Non-pigmented ciliary epithelial cell (primary cell): ENCODE results near the gene MPPED1.

Experiments used
- DNase-seq: peaks from one replicate; pipeline ENCODE4 v3.0.0-alpha.2; 2010; ENCODE audit warnings: low read depth

MPPED1 gene

DNA sequence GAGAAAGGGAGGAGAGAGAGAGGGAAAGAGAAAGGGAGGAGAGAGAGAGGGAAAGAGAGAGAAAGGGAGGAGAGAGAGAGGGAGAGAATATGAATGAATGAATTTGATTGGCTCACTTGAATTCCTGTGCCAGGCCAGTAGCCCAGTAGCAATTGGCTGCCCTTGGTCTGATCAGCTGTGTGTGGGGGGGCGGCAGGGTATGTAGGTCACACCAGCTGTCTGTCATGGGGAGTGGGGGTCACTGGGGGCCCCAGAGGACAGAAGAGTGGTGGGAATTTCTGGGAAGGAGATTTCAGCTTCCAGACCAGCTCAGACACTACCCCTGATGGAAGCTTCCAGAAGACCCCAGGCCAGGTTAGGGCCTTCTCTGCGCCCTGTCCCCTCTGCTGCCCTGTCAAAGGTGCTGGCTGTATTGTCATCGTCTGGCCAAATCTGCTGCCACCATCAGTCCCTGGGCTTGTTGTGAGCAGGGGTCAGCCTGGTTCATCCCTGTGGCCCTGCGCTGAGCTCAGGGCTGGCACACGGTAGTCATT, 21.1 kb downstream of the MPPED1 start:
- DNase-seq = no peak

DNA sequence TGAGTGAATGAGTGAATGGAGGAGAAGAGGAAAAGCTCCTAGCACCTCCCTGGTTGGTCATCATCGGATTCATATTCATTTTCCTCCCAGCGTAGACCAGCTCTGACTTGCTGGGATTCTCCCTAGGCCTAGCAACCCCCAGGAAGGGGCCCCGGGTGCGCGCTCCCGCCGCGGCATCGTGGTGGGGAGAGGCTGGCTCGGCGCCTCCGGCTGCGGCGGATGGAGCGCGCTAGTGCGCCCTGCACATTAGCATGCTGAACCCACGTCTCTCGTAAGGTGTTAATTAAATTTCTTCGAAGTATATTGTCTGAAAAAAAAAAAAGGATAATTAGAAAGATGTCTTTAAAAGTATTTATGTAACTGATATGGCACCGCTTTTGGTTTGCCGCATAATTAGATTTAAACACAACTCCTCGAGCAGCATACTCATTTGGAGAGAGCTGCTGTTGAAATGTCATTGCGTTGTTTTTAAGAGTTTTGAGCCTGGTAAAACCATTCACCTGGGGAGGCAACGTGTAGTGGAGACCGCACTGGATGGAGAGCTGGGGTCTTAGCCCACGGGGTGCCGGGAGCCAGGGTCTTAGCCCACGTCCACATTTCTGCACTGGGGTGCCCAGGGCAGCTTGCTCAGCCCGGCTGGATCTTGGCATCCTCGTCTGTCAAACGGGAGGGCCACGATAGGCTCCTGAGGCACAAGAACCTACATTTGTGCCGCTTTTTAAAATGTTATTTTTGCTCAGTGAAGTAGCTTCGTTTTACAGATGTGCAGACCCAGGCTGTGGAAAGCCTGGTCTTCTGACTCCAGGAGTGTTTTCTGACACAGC, 21.8 kb downstream of the MPPED1 start:
- no peak for DNase-seq

DNA sequence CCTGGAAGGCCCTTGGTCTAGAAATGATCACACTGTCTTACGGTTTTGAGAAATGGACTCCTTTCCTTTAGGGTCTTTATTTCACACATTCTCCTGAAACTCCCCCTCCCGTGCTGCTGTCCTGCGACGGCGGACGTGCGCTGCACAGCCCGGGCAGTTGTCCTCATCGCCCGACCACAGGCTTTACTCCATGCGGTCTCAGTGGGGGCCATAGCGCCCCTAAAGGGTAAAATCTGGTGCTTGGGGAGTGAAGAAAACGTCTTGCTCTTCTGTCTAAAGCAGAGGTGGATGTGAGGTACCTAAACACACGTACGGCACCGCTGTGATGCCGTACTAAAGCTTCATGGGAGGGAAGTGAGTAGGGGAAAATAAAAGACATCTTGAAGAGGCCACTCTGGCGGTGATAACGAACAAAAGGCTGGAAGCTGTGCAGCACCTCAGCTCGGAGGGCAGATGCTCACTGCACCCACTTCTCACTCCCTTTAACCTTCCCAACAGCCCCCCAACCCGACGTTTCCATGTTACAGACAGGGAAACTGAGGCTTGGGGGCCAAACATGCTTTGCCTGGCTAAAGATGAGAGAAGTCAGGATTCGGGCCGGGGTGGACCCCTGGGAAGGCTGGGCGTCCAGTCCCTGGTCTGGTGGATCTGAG, 22.6 kb downstream of the MPPED1 start:
- DNase-seq = no peak

DNA sequence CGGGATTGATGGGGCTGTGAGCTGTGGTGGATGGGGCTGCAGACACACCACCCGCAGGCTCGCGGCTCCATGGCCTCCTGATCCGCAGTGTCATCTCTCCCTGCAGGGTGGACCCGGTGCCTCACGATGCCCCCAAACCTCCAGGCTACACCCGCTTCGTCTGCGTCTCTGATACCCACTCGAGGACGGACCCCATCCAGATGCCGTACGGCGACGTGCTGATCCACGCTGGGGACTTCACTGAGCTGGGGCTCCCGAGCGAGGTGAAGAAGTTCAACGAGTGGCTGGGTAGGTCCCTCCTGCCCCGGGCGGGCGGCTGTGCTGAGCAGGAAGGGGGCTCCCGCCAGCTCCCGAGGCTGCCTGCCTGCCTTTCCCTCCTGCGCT, 23.1 kb downstream of the MPPED1 start:
- no peak for DNase-seq

DNA sequence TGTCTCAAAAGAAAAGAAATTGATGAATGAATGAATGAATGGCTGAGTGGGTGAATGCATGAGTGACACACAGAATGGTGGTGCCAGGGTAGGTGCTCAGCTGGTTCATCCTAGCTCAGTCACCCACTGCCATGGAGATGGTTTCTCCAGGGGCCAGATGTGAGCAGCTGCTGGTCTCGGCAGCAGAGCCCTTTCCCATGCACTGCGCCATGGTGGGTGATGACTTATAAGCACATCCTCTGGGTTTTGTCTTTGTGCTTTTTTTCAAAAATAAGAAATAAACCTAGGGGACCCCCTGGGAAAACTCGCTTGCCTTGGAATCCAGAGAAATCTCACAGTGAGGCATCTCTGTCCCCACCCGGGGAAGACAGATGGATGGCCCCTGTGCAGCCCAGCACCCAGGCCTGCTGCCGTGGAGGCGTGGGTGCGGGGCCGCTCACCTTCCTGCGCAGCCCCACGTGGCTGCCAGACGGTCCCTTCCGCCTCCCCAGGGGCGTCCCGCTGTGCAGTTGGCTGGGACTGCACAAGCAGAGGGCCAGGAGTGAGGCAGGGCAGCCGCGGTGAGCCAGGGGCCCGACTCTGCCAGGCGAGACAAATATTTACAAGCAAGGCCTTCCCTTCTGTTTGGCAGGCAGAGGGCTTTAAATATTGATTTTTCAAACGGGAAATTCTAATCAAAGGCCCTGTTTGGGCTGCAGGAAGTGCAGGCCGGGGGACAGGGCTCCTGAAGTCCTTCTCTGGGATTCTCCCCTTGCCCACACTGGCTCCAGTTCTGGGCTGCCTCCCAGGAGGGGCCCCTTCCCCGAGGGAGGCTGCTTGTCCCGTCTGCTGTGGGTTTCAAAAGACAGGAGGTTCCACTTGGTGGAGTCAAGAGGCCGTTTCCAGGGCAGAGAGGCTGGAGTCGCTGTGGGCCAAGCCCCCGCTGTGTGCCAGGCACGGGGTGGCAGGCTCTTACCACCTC, 24.3 kb downstream of the MPPED1 start:
- no peak for DNase-seq

DNA sequence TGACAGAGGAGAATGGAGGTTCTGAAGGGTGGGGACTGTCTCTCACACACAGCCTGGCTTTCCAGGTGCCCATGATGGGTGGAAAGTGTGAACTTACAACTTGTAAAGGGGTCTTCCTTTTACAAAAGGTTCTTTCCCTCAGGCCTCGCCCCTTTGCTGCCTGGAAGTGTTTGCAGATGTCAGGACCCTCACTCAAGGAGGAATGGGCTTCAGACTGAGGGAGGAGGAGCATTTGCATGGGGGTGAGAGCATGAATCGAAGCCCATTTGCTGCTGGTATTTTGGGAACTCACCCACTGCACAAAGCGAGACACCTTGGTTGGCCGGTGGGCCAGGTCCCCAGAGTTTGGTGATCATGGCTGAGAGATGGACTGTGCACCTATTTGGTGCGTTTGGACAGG, 25.1 kb downstream of the MPPED1 start:
- no peak for DNase-seq

DNA sequence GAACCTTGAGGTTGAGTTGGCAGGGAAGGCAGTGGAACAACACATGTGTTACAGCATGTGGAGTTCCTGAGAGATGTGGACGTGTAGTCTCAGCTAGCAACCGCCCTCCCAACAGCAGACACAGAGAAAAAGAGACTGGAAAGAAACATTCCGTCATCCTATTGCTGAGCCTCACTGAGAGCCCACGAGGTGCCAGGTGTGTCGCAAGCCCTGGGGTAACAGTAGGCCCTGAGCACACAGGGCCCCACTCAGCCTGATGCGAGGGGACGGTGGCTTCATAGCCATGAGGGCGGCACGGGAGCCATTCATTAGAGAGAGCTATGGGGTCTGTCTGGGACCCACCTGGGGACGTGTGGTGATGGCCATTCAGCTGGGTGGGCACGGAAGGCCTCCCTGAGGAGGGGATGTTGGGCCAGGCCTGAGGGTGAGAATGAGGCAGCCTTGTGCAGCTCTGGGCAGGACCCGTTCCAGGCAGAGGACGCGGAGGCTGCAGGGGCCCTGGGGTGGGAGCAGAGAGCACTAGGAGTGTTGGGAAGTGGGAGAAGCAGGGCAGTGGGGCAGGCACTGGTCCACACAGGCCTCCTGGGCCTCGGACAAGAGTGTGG, 26.2 kb downstream of the MPPED1 start:
- no peak for DNase-seq

DNA sequence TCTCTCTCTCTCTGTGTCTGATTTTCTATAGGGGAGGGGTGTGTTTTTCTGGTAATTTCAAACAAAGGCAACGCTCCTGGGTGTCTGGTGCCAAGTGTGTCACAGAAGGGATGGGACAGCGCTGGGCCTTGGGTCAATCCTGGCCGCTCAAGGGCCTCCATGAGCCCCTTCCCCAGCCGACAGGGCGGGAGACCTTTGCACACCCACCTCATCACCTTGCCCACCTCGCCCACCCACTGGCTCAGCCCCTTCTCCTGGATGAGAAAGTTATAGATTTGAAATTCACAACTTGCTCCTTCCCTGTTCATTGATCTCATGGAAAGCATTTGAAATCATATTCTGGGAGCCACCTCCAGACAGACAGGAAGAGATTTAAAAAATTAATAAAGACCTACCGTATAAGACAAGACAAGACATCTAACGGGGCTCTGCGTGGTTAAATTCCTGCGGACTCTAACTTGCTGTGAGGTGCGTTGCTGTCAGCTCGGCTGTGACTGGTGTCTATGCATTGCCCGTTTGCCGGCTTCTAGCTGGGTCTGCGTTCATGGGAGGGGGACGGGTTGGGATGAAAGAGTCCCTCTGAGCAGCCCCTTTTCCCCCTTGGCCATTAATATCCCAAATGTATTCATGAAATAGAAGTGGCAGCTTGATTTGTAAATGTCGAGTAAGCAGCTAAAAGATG, 27.0 kb downstream of the MPPED1 start:
- DNase-seq = no peak

DNA sequence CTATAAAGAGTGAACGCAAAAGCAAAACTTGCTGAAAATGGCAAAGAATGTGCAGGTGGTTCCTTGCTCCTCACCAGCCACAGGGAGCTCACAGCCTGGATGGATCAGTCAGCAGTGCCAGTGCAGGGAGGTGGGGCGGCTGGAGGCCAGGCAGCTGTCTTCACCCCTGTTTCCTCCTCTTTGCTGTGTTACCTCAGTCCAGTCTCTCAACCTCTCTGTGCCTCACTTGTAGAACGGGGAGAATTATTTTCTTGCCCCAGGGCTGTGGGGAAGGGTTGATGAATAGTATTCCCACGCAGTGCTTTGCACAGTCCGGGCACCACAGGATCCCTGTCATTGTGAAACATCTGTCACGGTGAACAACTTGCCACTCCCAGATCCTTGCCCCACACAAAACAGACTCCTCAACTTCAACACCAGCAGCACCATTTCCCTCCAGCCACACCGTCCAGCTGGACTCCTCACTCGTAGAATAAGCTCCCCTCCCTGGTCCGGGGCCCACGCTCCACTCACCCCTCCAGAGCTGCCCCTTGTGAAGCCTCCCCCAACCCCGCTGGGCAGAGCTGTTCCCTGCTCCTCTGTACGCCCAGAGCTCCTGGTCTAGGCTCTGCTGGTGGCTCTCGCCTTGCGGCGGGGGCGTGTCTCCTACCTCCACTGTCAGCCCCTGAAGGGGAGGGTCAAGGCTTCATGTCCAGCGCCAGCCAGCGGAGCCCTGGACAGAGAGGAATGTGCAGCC, 27.7 kb downstream of the MPPED1 start:
- no peak for DNase-seq

DNA sequence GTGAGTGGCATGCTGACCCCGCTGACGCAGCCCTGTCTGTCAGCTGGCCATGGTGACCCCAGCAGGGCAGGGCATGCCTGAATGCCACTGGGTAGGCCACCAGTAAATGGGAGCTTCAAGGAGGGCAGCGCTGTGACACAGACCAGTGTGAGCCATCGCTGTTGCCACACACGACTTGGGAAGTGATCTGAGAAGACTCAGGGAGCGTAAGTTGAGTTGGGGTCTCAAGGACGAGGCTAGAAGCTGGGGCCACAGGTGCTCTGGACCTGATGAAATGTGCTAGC, 28.2 kb downstream of the MPPED1 start:
- no peak for DNase-seq

DNA sequence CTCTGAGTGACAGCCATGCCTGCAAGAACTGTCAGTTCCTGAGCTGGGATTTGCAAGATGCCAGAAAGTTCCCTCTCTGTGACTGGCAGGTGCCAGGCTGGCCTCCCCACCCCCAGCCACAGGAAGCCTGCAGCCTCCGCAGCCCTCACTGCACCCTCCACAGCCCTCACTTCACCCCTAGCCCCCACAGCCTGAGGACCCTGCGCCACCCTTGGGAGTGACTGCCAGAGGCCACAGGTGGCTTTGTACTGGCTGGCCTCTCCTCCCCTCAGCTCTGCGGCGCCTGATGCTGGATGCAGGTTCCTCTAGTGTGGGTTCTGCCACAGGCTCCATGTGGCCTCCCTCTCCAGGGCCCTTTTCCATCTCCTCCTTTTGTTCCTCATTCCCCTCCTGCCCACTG, 28.7 kb downstream of the MPPED1 start:
- no peak for DNase-seq

DNA sequence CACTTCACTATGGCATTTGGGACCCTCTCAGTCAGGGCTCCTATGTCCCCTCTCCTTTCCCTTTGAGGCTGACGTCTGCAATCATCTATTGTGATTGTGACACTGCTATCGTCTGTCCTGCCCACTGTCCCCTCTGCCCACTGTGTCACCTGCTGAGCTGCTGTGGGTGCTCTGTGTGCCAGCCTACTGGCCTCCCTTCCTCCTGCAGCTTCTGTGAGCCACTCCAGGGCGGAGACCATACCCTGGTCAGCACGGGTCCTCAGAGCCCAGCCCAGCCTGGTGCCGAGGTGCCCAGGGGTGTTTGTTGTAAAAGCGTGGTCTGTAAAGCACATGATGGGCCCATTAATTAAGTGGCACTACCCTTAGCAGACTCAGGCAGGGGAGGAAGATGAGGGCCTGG, 29.4 kb downstream of the MPPED1 start:
- no peak for DNase-seq

DNA sequence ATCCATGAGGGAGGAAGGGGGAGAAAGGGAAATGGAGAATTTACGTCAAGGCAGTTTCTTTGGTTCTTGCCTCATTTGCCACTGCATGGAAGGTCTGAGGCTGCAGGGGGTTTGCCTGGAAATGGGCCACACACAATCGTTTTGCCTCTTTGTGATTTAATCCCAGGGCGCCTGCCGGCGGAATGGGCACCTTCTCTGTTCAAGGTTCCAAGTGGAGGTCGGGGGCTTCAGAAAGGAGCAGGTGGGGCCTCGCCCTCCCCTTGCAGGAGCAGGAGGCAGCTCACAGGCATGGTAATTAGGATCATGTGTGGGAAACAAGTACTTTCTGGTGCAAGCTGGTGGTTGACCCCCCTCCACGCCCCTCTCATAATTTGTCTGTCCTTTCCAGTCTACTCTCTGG, 29.9 kb downstream of the MPPED1 start:
- no peak for DNase-seq

DNA sequence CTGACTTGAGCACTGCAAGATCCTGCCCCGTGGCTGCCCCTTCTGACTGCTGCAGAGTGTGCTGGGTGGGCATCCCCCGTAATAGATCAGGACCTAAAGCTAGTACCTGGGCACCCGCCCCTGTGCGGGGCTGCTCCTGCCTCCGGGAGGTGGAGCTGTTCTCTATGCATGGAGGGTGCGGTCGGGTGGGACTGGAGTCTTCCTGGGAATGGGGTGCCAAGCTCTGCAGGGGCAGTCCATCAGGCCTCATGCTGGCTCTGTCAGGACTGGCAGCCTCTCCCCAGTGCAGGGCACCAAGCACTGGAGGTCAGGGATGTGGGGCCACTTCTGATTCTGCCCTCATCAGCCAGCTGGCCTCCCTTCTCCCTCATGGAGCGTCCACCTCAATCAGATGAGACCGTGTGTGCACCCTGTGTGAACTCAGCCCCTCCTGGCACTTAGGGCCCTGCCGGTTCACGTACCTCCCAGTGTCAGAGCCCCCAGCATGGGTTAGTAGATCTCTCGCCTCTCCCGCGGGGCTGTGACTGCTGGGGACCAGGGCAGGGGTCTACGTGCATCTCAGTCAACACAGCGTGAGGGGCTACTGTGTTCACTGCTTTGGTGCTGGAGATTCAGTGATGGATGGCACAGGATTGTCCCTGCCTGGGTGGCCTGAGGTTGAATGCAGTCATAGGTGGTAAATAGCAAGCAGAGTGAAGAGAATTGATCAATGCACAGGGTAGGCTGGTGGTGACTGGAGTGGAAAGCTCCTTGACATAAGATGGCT, 30.8 kb downstream of the MPPED1 start:
- no peak for DNase-seq

DNA sequence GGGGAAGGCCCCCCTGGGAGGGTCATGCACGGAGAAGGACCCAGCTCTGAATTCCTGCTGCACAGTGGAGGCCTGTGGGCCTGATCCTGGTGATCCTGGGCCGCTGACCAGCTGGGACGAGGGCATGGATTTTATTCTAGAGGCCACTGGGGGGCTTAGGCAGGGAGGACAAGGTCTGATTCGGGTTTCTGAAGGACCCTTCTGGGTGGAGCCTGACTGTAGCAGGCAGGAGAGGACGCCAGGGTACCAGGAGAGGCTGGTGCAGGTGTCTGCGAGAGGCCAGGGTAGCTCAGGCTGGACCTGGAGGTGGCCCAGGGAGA, 31.3 kb downstream of the MPPED1 start:
- no peak for DNase-seq

DNA sequence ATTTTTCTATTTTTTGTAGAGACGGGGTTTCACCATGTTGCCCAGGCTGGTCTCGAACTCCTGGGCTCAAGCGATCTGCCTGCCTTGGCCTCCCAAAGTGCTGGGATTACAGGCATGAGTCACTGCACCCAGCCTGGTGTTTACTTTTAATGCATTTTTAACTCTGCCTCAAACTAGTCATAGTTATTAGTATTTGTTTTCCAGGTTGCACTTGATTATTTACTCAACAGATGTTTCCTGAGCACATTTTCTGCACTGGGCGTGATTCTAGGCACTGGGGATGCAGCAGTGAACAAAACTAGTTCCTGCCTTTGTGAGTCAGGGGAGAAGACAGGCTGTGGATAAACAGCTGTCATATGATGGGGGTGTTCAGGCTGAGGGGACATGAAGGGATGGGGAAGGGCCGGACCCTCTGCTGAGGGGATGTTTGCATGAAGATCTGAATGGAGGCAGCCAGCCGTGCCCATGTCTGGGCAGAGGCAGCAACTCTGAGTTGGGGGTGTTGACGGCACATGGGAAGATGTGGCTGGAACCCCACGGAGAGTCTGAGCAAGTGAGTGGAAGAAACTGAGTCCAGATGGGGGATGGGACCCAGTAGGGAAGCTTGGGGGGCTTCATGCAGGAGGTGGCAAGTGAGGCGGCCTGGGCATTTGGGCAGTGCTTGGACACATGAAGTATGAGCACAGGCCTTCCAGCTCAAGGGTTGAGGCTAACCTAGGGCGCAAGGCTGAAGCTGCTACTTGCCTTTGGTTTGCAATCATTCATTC, 34.4 kb downstream of the MPPED1 start:
- DNase-seq = no peak

DNA sequence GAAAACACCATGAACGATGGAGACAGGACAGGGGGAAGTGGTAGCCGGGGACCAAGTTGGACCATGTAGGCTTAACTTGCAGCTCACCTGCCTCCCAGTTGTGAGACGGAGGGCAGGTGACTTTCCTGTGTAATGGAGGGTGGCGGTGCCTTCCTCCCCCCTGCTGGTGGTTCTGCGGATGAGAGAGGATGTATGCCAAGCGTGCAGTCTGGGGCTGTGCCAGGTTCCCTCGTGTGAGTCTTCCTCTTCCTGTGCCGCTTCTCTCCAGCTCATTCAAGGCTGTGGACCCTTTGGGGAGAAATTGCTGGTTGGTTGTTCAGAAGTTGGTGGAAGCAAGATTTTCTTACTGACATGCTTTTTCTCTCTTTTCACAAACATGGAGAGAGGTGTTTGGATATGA, 35.1 kb downstream of the MPPED1 start:
- DNase-seq = no peak

DNA sequence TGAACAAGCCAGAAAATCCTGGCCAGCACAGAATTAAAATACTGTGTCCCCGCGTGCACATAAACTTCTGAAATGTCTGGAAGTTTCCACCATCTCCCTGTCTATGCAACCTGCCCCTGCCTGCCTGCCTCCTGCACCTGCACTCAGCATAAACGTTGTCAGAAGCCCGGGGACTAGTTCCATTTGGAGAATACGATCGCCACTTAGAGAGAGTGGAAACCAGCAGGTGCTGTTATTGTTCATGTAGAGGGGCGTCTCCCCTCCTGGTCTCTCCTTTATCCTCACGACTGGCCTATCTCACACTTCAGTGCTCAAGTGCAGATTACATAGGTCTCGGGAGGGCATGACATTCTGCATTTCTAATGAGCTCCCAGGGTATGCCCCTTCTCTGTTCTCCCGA, 35.6 kb downstream of the MPPED1 start:
- DNase-seq = no peak

DNA sequence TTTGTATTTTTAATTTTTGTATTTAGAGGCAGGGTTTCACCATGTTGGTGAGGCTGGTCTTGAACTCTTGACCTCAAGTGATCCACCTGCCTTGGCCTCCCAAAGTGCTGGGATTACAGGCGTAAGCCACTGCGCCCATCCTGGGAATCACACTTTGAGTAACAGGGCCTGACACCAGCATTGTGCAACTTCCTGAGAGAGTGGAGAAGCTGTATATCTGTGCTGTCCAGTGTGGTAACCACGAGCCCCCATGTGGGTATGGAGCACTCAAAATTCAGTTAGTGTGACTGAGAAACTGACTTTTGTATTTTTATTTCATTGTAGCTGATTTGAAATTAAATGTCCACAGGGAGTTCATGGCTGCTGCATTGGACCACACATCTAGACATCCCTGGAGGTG, 36.2 kb downstream of the MPPED1 start:
- DNase-seq = no peak
